Measurements from ENCODE around the gene NME4.

Gene NME4

GRCh38 chr16:426906-427249, 29.9 kb downstream of the NME4 start:
- DNase-seq (ENCODE audit: low read depth): no peak

GRCh38 chr16:427250-427649, 30.3 kb downstream of the NME4 start:
- DNase-seq (ENCODE audit: low read depth): no peak

- no peak for DNase-seq (ENCODE audit: low read depth)
These were observed 33.9 kb downstream of the NME4 start for GRCh38 chr16:430904-431303.

GRCh38 chr16:440627-441026, 43.6 kb downstream of the NME4 start:
- DNase-seq (ENCODE audit: low read depth): no peak

- DNase-seq (ENCODE audit: low read depth): no peak
These were observed 44.4 kb downstream of the NME4 start for GRCh38 chr16:441447-441846.

- DNase-seq (ENCODE audit: low read depth): no peak
These were observed 46.0 kb downstream of the NME4 start for GRCh38 chr16:442976-443375.

GRCh38 chr16:444027-444426, 47.0 kb downstream of the NME4 start:
- DNase-seq (ENCODE audit: low read depth): no peak

GRCh38 chr16:445566-445965, 48.6 kb downstream of the NME4 start:
- DNase-seq (ENCODE audit: low read depth): no peak
